ENCODE results near the gene IGSF10. TPM values are rescaled to one million over a fixed set of nuclear protein-coding genes. Genes with fewer than 3 reads are reported as not detected.

IGSF10 gene
- total RNA-seq, 1 donor from 2014 or later = under 0.01 TPM

GRCh38 chr3:151456065-151456464, 4.8 kb downstream of the IGSF10 start:
- no peak for DNase-seq (ENCODE audit: low read depth)
- no peak for TF ChIP-seq CTCF (IDR thresholded peaks at IDR 0.05; ENCODE audit: insufficient read depth, low read length, poor library complexity, severe bottlenecking)
- H3K27me3 ChIP-seq (ENCODE audit: control insufficient read depth, insufficient read depth, low read length) = no peaks in the 10 kb centered on the region
- H3K4me3 ChIP-seq (ENCODE audit: low read depth, low read length) = no peak overlapping the region
- no peaks in the 10 kb centered on the region for H3K36me3 ChIP-seq (ENCODE audit: control insufficient read depth, insufficient read depth, low read length)

GRCh38 chr3:151452841-151453240, 8.0 kb downstream of the IGSF10 start:
- no peaks in the 10 kb centered on the region for H3K36me3 ChIP-seq (ENCODE audit: control insufficient read depth, insufficient read depth, low read length)
- no peak for TF ChIP-seq CTCF (IDR thresholded peaks at IDR 0.05; ENCODE audit: insufficient read depth, low read length, poor library complexity, severe bottlenecking)
- no peak overlapping the region for H3K4me3 ChIP-seq (ENCODE audit: low read depth, low read length)
- H3K27me3 ChIP-seq (ENCODE audit: control insufficient read depth, insufficient read depth, low read length) = no peaks in the 10 kb centered on the region
- DNase-seq (ENCODE audit: low read depth) = no peak

GRCh38 chr3:151452368-151452767, 8.5 kb downstream of the IGSF10 start:
- TF ChIP-seq CTCF (IDR thresholded peaks at IDR 0.05; ENCODE audit: insufficient read depth, low read length, poor library complexity, severe bottlenecking) = no peak
- no peak overlapping the region for H3K4me3 ChIP-seq (ENCODE audit: low read depth, low read length)
- no peak for DNase-seq (ENCODE audit: low read depth)
- no peaks in the 10 kb centered on the region for H3K27me3 ChIP-seq (ENCODE audit: control insufficient read depth, insufficient read depth, low read length)
- H3K36me3 ChIP-seq (ENCODE audit: control insufficient read depth, insufficient read depth, low read length) = no peaks in the 10 kb centered on the region

- no peak for DNase-seq (ENCODE audit: low read depth)
- H3K36me3 ChIP-seq (ENCODE audit: control insufficient read depth, insufficient read depth, low read length) = no peaks in the 10 kb centered on the region
- TF ChIP-seq CTCF (IDR thresholded peaks at IDR 0.05; ENCODE audit: insufficient read depth, low read length, poor library complexity, severe bottlenecking) = no peak
- no peak overlapping the region for H3K4me3 ChIP-seq (ENCODE audit: low read depth, low read length)
- no peaks in the 10 kb centered on the region for H3K27me3 ChIP-seq (ENCODE audit: control insufficient read depth, insufficient read depth, low read length)
These were observed 14.9 kb downstream of the IGSF10 start for GRCh38 chr3:151446002-151446340.

GRCh38 chr3:151445273-151446001, 15.4 kb downstream of the IGSF10 start:
- no peak for TF ChIP-seq CTCF (IDR thresholded peaks at IDR 0.05; ENCODE audit: insufficient read depth, low read length, poor library complexity, severe bottlenecking)
- Histone ChIP-seq H3K27me3 (ENCODE audit: control insufficient read depth, insufficient read depth, low read length) (no peaks in the 10 kb centered on the region), H3K4me3 (ENCODE audit: low read depth, low read length) (no peak overlapping the region), H3K36me3 (ENCODE audit: control insufficient read depth, insufficient read depth, low read length) (no peaks in the 10 kb centered on the region)
- DNase-seq (ENCODE audit: low read depth) = peak; percentile 55

GRCh38 chr3:151443583-151443982, 17.3 kb downstream of the IGSF10 start:
- no peaks in the 10 kb centered on the region for H3K27me3 ChIP-seq (ENCODE audit: control insufficient read depth, insufficient read depth, low read length)
- no peak for DNase-seq (ENCODE audit: low read depth)
- H3K4me3 ChIP-seq (ENCODE audit: low read depth, low read length) = no peak overlapping the region
- H3K36me3 ChIP-seq (ENCODE audit: control insufficient read depth, insufficient read depth, low read length) = no peaks in the 10 kb centered on the region
- TF ChIP-seq CTCF (IDR thresholded peaks at IDR 0.05; ENCODE audit: insufficient read depth, low read length, poor library complexity, severe bottlenecking) = no peak
